ENCODE measurements around the gene CRADD.
"Not testable (repeated sequence)": the region's sequence is repeated elsewhere in the genome, so short reads cannot be mapped to it uniquely, and the experiment has no call there.

The CRADD gene

DNA sequence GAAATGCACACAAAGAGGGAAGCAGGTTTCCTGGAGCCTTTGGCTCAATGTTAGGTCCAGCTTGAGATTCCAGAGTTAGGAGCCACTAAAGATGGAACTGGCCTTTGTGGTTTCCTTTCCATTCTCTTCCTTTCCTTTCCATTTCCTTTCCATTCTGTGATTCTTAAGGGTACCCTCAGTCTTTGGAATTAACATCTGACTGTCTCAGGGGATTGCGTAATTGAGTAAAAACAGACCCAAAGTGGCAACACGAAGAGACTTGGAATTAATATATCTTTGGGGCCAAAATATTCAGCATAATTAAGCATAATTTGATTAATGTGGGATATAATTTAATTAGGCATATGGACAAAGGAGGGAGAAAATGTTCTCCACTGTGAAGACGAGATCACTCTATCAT is 205.6 kb downstream of the CRADD start:
- no peak for FAIRE-seq

DNA sequence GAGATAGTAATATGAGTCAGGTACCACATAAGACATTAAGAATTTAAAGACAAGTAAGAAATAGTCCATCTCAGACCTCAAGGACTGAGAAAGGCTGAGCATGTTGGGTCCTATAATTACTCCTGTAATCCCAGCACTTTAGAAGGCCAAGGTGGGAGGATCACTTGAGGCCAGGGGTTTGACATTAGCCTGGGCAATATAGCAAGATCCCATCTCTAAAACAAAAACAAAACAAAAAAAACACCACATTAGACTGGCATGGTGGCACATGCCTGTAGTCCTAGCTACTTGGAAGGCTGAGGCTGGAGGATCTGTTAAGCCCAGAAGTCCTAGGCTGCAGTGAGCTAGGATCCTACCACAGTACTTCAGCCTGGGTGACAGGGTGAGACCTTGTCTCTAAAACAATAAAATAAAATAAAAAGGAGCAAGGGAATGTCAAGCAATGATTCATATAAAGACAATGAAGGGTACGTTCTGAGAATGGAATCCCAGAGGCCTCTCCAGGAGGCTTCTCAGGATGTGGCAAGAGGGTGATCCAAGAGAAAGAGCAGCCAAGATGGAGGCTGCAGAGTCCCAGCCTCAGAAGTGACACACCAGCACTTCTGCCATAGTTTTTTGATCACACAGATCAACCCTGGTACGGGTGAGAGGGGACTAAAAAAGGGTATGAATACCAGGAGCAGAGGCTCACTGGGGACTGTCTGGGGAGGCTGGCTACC is 206.4 kb downstream of the CRADD start:
- FAIRE-seq, result no peak

DNA sequence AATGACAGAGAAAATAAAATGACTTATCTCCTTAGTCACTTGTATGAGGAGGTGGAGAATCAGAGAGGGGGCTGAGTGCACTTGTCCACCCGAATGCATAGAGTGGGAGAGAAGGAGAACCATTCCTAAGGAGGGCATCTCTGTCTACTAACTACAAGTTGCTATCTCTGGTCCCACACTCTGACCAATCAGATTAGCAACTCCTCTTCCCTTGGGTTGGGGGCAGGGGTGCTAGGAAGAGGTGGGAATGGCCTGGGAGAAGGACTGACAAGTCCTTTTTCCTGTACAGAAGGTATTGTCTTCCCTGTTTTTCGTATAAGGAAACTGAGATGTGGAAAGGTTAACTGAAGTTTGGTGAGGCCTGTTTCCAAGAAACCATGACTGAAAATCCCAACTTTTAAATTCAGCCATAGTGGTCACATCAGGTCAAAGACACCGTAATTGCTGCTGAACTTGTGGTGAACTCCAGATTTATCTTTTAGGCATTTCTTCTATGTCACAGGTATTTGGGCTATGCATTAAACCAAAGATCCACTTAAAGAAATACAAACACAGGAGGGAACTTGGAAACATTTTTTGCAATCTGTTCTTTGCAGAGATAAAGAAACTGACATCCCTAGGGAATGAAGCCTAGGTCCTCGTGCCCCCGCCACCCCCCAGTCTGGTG is 207.8 kb downstream of the CRADD start:
- FAIRE-seq, result no peak

DNA sequence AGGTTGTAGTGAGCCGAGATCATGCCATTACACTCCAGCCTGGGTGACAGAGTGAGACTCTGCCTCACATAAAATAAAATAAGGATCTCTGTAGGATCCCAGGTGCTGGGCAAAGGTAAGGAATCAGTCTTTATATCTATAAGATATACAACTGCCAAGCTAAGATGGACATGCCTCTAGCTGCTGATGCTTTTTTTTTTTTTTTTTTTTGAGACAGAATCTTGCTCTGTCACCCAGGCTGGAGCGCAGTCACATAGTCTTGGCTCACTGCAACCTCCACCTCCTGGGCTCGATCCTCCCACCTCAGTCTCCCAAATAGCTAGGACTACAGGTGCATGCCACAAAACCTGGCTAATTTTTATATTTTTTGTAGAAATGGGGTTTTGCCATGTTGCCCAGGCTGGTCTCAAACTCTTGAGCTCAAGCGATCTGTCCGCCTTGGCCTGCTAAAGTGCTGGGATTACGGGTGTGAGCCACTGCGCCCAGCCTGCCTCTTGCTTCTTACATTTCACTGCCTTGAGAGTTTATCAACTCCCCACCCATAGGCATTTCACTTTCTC is 208.9 kb downstream of the CRADD start:
- FAIRE-seq, result not testable (repeated sequence)

- no peak for FAIRE-seq
Observed at GRCh38 chr12:93886533-93887511, 209.6 kb downstream of the CRADD start.

DNA sequence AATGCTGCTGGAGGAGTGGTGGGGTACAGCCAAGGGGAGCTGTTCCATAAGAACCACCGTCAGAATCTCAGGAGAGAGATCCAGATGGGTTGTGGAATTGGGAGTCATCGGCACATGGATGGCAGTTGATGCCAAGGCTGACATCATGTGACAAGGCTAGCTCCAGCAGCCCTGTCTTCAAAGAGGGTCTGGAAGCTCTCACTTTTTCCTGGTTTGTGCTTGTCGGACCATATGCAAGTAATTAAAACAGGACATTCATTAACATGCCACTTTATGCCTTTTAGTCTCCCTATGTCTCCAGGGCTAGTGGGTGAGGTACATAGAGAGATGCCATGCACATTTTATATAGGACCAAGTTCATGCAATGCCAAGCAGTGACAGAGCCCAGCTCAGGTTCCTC is 211.8 kb downstream of the CRADD start:
- no peak for FAIRE-seq

DNA sequence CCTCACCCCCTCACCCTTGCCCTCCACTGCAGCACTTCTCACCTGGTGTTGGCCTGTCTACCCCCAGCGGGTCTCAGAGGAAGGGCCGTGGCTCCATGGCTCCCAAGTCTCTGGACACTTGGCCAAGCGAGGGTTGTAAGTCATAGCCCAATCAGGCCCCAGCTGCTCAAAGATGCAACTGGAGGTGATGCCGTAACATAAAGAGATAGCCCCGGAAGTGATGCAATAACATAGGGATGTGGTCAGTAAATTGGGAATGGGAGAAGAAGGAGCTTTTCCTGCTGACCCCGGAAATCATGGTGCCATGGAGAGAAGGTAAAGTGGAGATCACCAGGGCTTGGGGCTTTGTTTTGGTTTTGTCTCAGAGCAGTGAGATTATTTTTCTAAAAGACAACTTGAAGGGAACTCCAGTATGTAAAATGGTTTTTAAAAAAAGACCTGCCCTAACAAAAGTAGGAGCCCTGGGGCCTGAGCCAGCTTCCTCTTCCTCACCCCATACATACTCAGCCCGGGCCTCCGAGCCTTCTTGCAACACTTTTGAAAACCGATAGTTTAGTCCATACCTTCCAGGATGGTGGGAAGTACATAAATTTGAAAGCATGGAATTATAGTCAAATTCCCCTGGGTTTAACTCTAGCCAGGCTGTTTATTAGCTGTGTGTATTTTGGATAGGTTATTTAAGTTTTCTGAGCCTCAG is 212.5 kb downstream of the CRADD start:
- no peak for FAIRE-seq

- FAIRE-seq, result no peak
Observed at GRCh38 chr12:93892423-93893268, 215.5 kb downstream of the CRADD start.

- no peak for FAIRE-seq
Observed at GRCh38 chr12:93894391-93895088, 217.4 kb downstream of the CRADD start.

GRCh38 chr12:93895089-93895445 is 217.9 kb downstream of the CRADD start:
- FAIRE-seq, result no peak

- no peak for FAIRE-seq
Observed at GRCh38 chr12:93896427-93896826, 219.3 kb downstream of the CRADD start.

DNA sequence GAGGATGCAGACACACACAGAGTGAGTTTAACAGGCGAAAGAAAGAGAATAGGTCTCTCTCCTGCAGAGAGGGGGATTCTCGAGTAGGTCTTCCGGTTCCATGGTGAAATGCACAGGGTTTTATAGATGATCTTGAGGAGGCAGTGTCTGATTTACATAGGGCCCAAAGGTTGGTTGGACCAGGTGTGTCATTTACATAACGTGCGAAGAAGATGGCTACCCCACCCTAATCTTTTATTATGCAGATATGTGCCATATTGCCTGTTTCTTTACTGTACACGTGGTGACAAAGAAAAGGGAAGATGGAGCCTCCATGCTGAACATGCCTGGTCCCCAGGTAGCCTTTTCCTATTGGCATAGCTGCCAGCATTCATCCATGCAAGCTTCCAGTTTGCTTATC is 219.8 kb downstream of the CRADD start:
- FAIRE-seq, result no peak

- FAIRE-seq, result no peak
Observed at GRCh38 chr12:93901739-93902138, 224.6 kb downstream of the CRADD start.

DNA sequence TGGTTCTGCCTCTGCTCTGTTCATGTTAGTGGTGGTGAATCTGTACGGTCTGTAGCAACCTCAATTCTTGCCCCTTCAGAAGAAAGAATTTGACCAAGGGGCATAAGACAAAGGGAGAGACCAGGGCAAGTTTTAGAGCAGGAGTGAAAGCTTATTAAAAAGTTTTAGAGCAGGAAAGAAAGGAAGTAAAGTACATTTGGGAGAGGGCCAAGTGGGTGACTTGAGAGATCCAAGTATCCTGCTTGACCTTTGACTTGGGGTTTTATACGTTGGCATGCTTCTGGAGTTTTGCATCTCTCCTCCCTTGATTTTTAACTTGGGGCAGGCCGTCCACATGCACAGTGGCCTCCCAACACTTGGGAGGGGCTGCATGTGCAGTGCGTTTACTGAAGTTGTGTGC is 225.0 kb downstream of the CRADD start:
- no peak for FAIRE-seq

- FAIRE-seq, result no peak
Observed at GRCh38 chr12:93902736-93903562, 225.8 kb downstream of the CRADD start.

- no peak for FAIRE-seq
Observed at GRCh38 chr12:93904124-93904523, 226.9 kb downstream of the CRADD start.

DNA sequence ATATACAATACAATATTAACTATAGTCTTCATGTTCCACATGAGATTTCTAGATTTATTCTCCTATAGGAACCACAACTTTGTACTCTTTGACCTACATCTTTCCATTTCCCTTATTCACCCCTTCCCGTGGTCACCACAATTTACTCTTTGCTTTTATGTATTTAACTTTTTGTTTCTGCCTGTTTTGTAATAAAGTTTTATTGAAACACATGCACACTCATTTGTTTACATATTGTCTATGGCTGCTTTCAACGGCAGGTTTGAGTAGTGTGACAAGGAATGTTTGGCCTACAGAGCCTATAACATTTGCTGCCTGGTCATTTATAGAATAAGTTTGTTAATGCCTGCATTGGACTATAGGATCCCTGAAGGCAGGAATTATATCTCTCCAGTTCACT is 231.1 kb downstream of the CRADD start:
- FAIRE-seq, result no peak

DNA sequence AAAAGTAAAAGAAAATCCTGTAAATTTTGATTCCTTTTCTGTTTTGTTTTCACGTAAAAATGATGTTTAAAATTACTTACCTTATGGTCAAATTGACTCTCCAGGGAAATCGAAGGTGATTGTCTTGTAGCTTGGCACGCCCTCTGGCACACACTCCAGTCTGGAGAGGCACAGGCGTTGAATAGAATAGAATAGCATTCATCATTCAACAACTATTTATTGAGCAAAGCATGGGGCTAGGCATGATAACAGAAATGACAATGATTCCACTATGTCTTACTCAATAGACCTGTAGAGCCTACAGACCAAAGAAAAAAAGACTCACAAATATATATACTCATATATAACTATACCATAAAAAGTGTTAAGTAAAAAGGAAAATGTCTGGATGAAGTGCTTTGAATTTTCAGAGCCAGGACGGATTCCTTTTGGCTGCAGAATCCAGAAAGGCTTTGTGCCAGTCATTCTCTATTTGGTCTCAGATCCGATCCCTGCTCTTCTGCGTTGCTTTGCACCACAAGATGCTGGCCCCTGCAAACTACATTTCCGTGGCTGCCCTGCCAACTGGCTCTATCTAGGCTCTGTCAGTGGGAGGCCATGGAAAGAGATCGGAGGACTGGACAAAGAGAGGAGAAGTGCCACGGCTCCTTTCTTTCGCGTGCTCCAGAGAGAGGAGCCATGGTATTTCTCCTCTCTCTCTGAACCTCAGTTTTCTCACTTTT is 231.8 kb downstream of the CRADD start:
- FAIRE-seq, result no peak

GRCh38 chr12:93911396-93911795 is 234.2 kb downstream of the CRADD start:
- no peak for FAIRE-seq

Data from TTC549 (cell line).